WTC11 (cell line): ENCODE results near the gene FUT7.

Experiments
- FOXP1 ChIP-seq: sonication (generic); formaldehyde crosslinking; IDR thresholded peaks from 2 replicates; pipeline ENCODE4 v1.8.0; 2022; ENCODE audit warnings: missing genetic modification reagents, mild to moderate bottlenecking, moderate library complexity, borderline replicate concordance
- IRF2 ChIP-seq: sonication (generic); formaldehyde crosslinking; IDR thresholded peaks from 2 replicates; pipeline ENCODE4 v1.8.0; 2022; ENCODE audit warnings: low read depth, missing genetic modification reagents, borderline replicate concordance
- STAT6 ChIP-seq: sonication (generic); formaldehyde crosslinking; conservative IDR thresholded peaks from 2 replicates; pipeline ENCODE4 v1.8.1; 2023; ENCODE audit warnings: mild to moderate bottlenecking, low read depth, missing genetic modification reagents, moderate library complexity
- TF ChIP-seq, protein P1 (sequence below): fragments of 200-600 bp; IDR thresholded peaks from 2 replicates; pipeline ENCODE4 v1.8.0; 2022; ENCODE audit warnings: antibody characterized with exemption
- TF ChIP-seq, protein P2 (sequence below): sonication (generic); formaldehyde crosslinking; IDR thresholded peaks from 2 replicates; pipeline ENCODE4 v1.8.1; 2022; ENCODE audit warnings: mild to moderate bottlenecking, missing genetic modification reagents, moderate library complexity, borderline replicate concordance

DNA sequence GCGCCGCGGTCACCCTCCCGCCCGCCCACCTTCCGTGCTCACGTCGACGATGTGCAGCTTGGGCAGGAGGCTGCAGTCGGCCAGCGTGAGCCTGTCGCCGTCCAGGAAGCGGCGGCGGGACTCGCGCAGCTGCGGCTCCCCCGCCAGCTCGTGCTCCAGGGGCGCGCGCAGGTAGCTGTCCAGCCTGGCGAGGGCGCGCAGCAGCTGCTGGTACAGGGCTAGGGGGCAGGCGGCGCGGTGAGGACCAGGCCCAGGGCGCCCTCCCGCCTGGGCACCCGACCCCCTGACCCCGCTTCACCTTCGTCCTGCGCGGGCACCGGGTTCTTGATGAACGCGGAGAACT is 37.0 kb downstream of the FUT7 start:
- TF ChIP-seq, protein P1, sequence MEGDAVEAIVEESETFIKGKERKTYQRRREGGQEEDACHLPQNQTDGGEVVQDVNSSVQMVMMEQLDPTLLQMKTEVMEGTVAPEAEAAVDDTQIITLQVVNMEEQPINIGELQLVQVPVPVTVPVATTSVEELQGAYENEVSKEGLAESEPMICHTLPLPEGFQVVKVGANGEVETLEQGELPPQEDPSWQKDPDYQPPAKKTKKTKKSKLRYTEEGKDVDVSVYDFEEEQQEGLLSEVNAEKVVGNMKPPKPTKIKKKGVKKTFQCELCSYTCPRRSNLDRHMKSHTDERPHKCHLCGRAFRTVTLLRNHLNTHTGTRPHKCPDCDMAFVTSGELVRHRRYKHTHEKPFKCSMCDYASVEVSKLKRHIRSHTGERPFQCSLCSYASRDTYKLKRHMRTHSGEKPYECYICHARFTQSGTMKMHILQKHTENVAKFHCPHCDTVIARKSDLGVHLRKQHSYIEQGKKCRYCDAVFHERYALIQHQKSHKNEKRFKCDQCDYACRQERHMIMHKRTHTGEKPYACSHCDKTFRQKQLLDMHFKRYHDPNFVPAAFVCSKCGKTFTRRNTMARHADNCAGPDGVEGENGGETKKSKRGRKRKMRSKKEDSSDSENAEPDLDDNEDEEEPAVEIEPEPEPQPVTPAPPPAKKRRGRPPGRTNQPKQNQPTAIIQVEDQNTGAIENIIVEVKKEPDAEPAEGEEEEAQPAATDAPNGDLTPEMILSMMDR, result no peak
- TF ChIP-seq STAT6 (CRISPR knock-in tag), result no peak
- TF ChIP-seq, protein P2, sequence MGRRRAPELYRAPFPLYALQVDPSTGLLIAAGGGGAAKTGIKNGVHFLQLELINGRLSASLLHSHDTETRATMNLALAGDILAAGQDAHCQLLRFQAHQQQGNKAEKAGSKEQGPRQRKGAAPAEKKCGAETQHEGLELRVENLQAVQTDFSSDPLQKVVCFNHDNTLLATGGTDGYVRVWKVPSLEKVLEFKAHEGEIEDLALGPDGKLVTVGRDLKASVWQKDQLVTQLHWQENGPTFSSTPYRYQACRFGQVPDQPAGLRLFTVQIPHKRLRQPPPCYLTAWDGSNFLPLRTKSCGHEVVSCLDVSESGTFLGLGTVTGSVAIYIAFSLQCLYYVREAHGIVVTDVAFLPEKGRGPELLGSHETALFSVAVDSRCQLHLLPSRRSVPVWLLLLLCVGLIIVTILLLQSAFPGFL, result no peak
- TF ChIP-seq FOXP1 (CRISPR knock-in tag), result no peak
- no peak for TF ChIP-seq IRF2 (CRISPR knock-in tag)
